ENCODE data around the gene SLC39A6. TPM values are rescaled to one million over a fixed set of nuclear protein-coding genes. Genes with fewer than 3 reads are reported as not detected.

Gene SLC39A6
- total and polyA plus RNA-seq, 2 donors (not counting 3 experiments of a cell fraction or from before 2014, with no cell fraction given): 13.8 to 23.1 TPM

DNA sequence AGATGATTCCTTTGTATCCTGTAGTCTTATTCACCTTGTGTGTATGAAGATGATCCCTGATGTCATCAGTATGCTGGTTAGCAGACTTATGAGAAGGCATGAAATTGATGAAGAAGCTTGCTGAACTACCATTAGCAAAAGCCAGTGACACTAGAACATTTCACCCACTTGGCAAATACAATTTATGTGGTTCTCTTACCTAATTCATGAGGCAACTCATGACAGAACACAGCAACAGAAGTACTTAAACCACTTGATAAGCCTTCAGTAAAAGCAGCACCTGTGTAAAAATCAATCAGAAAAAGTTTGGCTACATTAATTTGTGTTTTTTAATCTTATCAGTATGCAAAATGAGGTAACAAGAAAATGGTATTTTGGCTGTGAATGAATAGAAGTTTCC is 16.8 kb downstream of the SLC39A6 start:
- Histone ChIP-seq H3K4me1 (ENCODE audit: control insufficient read depth, extremely low read depth, insufficient read depth, low read length) (no peaks in the 10 kb centered on the region), H3K79me2 (ENCODE audit: control insufficient read depth, insufficient read depth, low read length) (no peaks in the 10 kb centered on the region), H3K9me1 (replicated peaks; ENCODE audit: control insufficient read depth, extremely low read depth, insufficient read depth, low read length) (no peaks in the 10 kb centered on the region), H2AFZ (ENCODE audit: low read depth, low read length) (no peak overlapping the region), H3K9me3 (replicated peaks; ENCODE audit: control insufficient read depth, insufficient read depth, low read length) (no peaks in the 10 kb centered on the region), H3K4me2 (ENCODE audit: insufficient read depth, low read length) (no peak overlapping the region), H3K36me3 (ENCODE audit: control insufficient read depth in 2 of 2, extremely low read depth in 1 of 2, insufficient read depth in 2 of 2, low read length in 2 of 2) (peaks cover 14 to 16% of the 10 kb centered on the region in 2 experiments), H3K27me3 (ENCODE audit: control insufficient read depth in 2 of 2, insufficient read depth in 2 of 2, low read length in 2 of 2) (no peaks in the 10 kb centered on the region), H3K4me3 (replicated peaks in 1 of 3; ENCODE audit: insufficient read depth in 1 of 3, low read depth in 1 of 3, low read length in 3 of 3) (no peak overlapping the region), H3K27ac (ENCODE audit: insufficient read depth, low read depth, low read length) (no peak overlapping the region), H3K9ac (replicated peaks; ENCODE audit: extremely low read depth, insufficient read depth, low read length) (no peak overlapping the region), H4K20me1 (replicated peaks; ENCODE audit: control insufficient read depth, extremely low read depth, insufficient read depth, low read length) (no peaks in the 10 kb centered on the region)
- no peak for FAIRE-seq
- ChIA-PET POLR2A (no interaction called here), CTCF (interaction anchor here (1.9 kb wide), 1 partner anchor 17 kb away, joined by 6 read pairs; no protein-coding TSS in a partner anchor)
- BruUV-seq (replicated peaks): no TSS peak
- intact Hi-C loops (cut with micrococcal nuclease) (no loop called here), dilution Hi-C loops (cut with MboI; ENCODE audit: extremely low pct_ligation_motif_present, low sequenced_read_pairs) (no loop called here)
- DNase-seq (ENCODE audit: low read depth, low spot score): no peak
- TF ChIP-seq GATA2 (IDR thresholded peaks at IDR 0.05; ENCODE audit: insufficient read depth, insufficient read length, low read depth, low read length) (no peak), POLR2A (IDR thresholded peaks at IDR 0.05; ENCODE audit: low read depth, low read length) (no peak), POLR2AphosphoS5 (IDR thresholded peaks at IDR 0.05; ENCODE audit: insufficient read depth, low read depth, low read length) (no peak), JUN (IDR thresholded peaks at IDR 0.05; ENCODE audit: borderline replicate concordance, insufficient read depth, insufficient read length, low read depth) (no peak), FOS (IDR thresholded peaks at IDR 0.05; ENCODE audit: borderline replicate concordance, insufficient read depth, low read length) (no peak), MYC (IDR thresholded peaks at IDR 0.05; ENCODE audit: low read depth, low read length) (no peak), MAX (IDR thresholded peaks at IDR 0.05; ENCODE audit: insufficient read depth, insufficient read length) (no peak), EZH2 (IDR thresholded peaks at IDR 0.05; ENCODE audit: borderline replicate concordance, low read depth, low read length, severe bottlenecking) (no peak)
- TF ChIP-seq, protein P1, sequence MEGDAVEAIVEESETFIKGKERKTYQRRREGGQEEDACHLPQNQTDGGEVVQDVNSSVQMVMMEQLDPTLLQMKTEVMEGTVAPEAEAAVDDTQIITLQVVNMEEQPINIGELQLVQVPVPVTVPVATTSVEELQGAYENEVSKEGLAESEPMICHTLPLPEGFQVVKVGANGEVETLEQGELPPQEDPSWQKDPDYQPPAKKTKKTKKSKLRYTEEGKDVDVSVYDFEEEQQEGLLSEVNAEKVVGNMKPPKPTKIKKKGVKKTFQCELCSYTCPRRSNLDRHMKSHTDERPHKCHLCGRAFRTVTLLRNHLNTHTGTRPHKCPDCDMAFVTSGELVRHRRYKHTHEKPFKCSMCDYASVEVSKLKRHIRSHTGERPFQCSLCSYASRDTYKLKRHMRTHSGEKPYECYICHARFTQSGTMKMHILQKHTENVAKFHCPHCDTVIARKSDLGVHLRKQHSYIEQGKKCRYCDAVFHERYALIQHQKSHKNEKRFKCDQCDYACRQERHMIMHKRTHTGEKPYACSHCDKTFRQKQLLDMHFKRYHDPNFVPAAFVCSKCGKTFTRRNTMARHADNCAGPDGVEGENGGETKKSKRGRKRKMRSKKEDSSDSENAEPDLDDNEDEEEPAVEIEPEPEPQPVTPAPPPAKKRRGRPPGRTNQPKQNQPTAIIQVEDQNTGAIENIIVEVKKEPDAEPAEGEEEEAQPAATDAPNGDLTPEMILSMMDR (IDR thresholded peaks at IDR 0.05; ENCODE audit: extremely low read depth in 1 of 2, insufficient read depth in 1 of 2, low read depth in 1 of 2, low read length in 2 of 2): no peak
